Upper lobe of left lung (tissue), 6 donors: ENCODE measurements around the gene AS3MT. TPM values are rescaled to one million over a fixed set of nuclear protein-coding genes. Genes with fewer than 3 reads are reported as not detected.

Source experiments
- ATAC-seq, 2 donors: fragments of 200-7000 bp; cut with Tn5 transposase; one replicate each; pipeline ENCODE4 v1.9.1; 2022; ENCODE audit warnings: mild to moderate bottlenecking in 2 of 2, moderate library complexity in 2 of 2; ENCODE audit not compliant: low FRiP score in 2 of 2
- DNase-seq, 2 donors: peaks; one replicate each; pipeline ENCODE4 v3.0.0-alpha.2; 2019 to 2020
- H3K27ac ChIP-seq, 4 donors: fragments of 200-600 bp; sonication (generic); one replicate each; pipeline ENCODE4 v1.5.1; 2016 to 2019
- H3K27me3 ChIP-seq, 4 donors: fragments of 200-600 bp; sonication (generic); one replicate each; pipeline ENCODE4 v1.5.1; 2017 to 2019
- H3K36me3 ChIP-seq, 4 donors: fragments of 200-600 bp; sonication (generic); one replicate each; pipeline ENCODE4 v1.5.1; 2016 to 2019
- H3K4me1 ChIP-seq, 4 donors: fragments of 200-600 bp; sonication (generic); one replicate each; pipeline ENCODE4 v1.5.1; 2018 to 2019
- H3K4me3 ChIP-seq, 4 donors: fragments of 200-600 bp; sonication (generic); one replicate each; pipeline ENCODE4 v1.5.1; 2017 to 2019; ENCODE audit warnings: mild to moderate bottlenecking in 2 of 4, moderate library complexity in 1 of 4
- H3K9me3 ChIP-seq, 4 donors: fragments of 200-600 bp; sonication (generic); one replicate each; pipeline ENCODE4 v1.5.1; 2018 to 2019
- EP300 ChIP-seq, 4 donors: sonication (generic); formaldehyde crosslinking; IDR thresholded peaks; one replicate each; pipeline ENCODE4 v1.5.1; 2017; ENCODE audit warnings: antibody characterized with exemption in 4 of 4, control low read depth in 2 of 4
- POLR2A ChIP-seq, 4 donors: fragments of 450-650 bp; IDR thresholded peaks; one replicate each; pipeline ENCODE4 v1.5.1; 2016 to 2017; ENCODE audit warnings: antibody characterized with exemption in 4 of 4, mild to moderate bottlenecking in 2 of 4
- POLR2AphosphoS5 ChIP-seq, 2 donors: sonication (generic); formaldehyde crosslinking; IDR thresholded peaks; one replicate each; pipeline ENCODE4 v1.5.1; 2017; ENCODE audit warnings: antibody characterized with exemption in 2 of 2
- WGBS, 2 donors: methylation state at CpG; one replicate each; pipeline ENCODE4 v1.1.5; 2017 to 2018; 5-methylcytosine and 5-hydroxymethylcytosine counted together
- total RNA-seq, 6 donors: library from RNA; depleted of rRNA in 4 of 6; stranded (reverse); fragments of >200 nt in 4 of 6; gene quantifications; one replicate each; pipeline versions ENCODE4 v1.1.0 to v1.2.1, GENCODE V29; 2016 to 2021
- TF ChIP-seq, protein P1 (sequence below), 6 experiments: fragments of 450-650 bp in 4 of 6; fragments of 200-600 bp in 2 of 6; sonication (generic) in 2 of 6; IDR thresholded peaks; one replicate each; pipeline ENCODE4 v1.5.1; 2016 to 2019; ENCODE audit warnings: antibody characterized with exemption in 6 of 6
- donor health status: DM: no; HTN: no; CAD: no; lungs with moderate emphysema.
- donor health status: DM: no; HTN: yes; CAD: no; lungs with severe emphysema.

The AS3MT gene
- total RNA-seq, 6 donors from 2014 or later: 1.7 to 4.9 (median 2.3) TPM

DNA sequence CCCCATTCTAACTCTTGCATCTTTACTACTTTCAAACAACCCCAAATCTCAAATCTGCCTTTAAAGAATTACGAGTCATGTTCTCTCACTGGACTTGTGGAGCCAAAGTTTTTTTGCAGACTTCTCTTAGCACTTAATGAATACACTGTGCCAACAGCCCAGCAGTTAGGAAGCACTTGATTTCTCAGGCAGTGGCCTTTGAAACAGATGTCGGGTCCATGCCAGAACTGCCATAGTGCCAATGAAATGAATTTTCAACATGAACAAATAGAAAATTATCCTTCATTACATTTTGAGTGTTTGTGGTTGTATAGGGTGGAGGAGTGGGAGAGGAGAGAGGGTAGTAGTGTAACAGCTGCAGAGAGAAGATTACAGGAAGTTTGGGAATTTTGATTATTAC is 9.4 kb upstream of the AS3MT start:
- Histone ChIP-seq H3K27me3 (no peaks in the 10 kb centered on the region), H3K9me3 (no peaks in the 10 kb centered on the region), H3K27ac (no peak overlapping the region), H3K36me3 (peaks cover 8 to 33% (median 17%) of the 10 kb centered on the region in 4 donors), H3K4me1 (peaks cover 10 to 20% (median 12%) of the 10 kb centered on the region in 4 donors), H3K4me3 (no peak overlapping the region)
- DNase-seq (no peak), ATAC-seq (no peak)
- TF ChIP-seq, protein P1, sequence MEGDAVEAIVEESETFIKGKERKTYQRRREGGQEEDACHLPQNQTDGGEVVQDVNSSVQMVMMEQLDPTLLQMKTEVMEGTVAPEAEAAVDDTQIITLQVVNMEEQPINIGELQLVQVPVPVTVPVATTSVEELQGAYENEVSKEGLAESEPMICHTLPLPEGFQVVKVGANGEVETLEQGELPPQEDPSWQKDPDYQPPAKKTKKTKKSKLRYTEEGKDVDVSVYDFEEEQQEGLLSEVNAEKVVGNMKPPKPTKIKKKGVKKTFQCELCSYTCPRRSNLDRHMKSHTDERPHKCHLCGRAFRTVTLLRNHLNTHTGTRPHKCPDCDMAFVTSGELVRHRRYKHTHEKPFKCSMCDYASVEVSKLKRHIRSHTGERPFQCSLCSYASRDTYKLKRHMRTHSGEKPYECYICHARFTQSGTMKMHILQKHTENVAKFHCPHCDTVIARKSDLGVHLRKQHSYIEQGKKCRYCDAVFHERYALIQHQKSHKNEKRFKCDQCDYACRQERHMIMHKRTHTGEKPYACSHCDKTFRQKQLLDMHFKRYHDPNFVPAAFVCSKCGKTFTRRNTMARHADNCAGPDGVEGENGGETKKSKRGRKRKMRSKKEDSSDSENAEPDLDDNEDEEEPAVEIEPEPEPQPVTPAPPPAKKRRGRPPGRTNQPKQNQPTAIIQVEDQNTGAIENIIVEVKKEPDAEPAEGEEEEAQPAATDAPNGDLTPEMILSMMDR (IDR thresholded peaks at IDR 0.05): no peak
- no peak for TF ChIP-seq EP300 (IDR thresholded peaks at IDR 0.05)
- no peak for TF ChIP-seq POLR2AphosphoS5 (IDR thresholded peaks at IDR 0.05)
- TF ChIP-seq POLR2A (IDR thresholded peaks at IDR 0.05): no peak
- WGBS, 2 donors: 63 to 67% methylated on average over 2 of the region's 2 CpGs

DNA sequence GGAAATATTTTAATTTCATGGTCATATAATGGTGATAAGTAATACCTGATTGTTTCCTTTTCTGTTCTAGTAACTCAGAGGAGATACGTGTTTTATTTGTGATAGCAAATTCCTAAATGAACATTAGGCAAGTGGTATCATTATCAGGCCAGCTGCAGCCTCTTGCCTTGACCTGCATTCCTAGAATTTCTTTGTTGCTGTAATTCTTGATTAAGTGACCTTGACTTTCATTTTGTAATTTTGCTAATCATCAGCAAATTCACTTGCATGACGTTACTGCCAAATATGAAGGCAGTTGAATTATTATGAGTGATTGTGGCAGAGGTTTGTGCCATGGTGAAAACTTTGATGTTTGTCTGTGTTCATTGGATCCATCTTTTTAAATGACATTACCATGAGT is 5.6 kb upstream of the AS3MT start:
- no peaks in the 10 kb centered on the region for H3K9me3 ChIP-seq
- no peak overlapping the region for H3K27ac ChIP-seq
- no peak overlapping the region for H3K4me3 ChIP-seq
- H3K27me3 ChIP-seq: no peaks in the 10 kb centered on the region
- ATAC-seq (no peak), DNase-seq (no peak)
- no peaks in the 10 kb centered on the region for H3K4me1 ChIP-seq
- 67 to 72% methylated on average over 2 of the region's 2 CpGs for WGBS, 2 donors
- TF ChIP-seq EP300 (IDR thresholded peaks at IDR 0.05): no peak
- no peak for TF ChIP-seq POLR2A (IDR thresholded peaks at IDR 0.05)
- TF ChIP-seq POLR2AphosphoS5 (IDR thresholded peaks at IDR 0.05): no peak
- TF ChIP-seq, protein P1 (IDR thresholded peaks at IDR 0.05): no peak
- peaks cover 8 to 33% (median 19%) of the 10 kb centered on the region in 4 donors for H3K36me3 ChIP-seq

DNA sequence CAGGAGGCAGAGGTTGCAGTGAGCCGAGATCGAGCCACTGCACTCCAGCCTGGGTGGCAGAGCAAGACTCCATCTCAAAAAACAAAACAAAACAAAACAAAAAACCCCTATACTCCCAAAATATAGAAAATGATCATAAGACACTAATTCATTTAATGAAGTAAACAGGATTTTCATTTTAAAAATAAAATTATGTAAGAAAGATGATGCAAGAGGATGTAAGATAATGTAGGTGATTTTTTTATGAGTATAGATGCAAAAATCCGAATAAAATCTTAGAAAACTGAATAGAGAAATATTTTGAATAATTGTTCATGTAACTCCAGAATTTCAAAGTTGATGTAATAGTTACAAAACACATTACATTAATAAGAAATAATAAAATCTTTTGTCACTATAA is 3.6 kb upstream of the AS3MT start:
- TF ChIP-seq, protein P1 (IDR thresholded peaks at IDR 0.05): no peak
- TF ChIP-seq POLR2AphosphoS5 (IDR thresholded peaks at IDR 0.05) (no peak), POLR2A (IDR thresholded peaks at IDR 0.05) (no peak), EP300 (IDR thresholded peaks at IDR 0.05) (no peak)
- no peak for ATAC-seq
- Histone ChIP-seq H3K27ac (no peak overlapping the region), H3K4me3 (no peak overlapping the region), H3K36me3 (peaks cover 8 to 30% (median 16%) of the 10 kb centered on the region in 4 donors), H3K27me3 (no peaks in the 10 kb centered on the region), H3K4me1 (peaks cover 4 to 15% (median 11%) of the 10 kb centered on the region in 4 donors), H3K9me3 (no peaks in the 10 kb centered on the region)
- WGBS, 2 donors: 87 to 91% methylated on average over 3 of the region's 3 CpGs
- DNase-seq: no peak

DNA sequence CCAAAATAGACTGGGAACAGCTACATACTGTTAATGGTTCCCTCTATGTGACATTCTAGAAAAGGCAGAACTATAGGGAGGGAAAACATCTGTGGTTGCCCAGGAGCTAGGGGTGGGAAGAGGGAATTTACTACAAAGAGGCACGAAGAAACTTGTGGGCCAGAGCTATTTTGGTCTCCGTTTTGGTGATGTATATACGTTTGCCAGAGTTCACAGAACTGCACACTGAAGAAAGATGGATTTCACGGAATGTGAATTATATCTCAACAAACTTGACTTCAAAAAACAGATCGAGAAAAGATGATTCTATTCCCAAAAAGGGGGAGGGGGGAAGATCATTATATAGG is 386 bp upstream of the AS3MT start:
- no peaks in the 10 kb centered on the region for H3K9me3 ChIP-seq
- H3K27ac ChIP-seq: peak overlapping the region in 2 of 4 donors; percentile 38 to 64
- DNase-seq: no peak
- no peak for ATAC-seq
- peak overlapping the region in 3 of 4 donors; percentile 47 to 64 (median 62) for H3K4me3 ChIP-seq
- 38 to 47% methylated on average over 5 of the region's 5 CpGs for WGBS, 2 donors
- H3K4me1 ChIP-seq: peaks cover 4 to 15% (median 11%) of the 10 kb centered on the region in 4 donors
- no peak for TF ChIP-seq POLR2A (IDR thresholded peaks at IDR 0.05)
- TF ChIP-seq, protein P1 (IDR thresholded peaks at IDR 0.05): no peak
- no peak for TF ChIP-seq EP300 (IDR thresholded peaks at IDR 0.05)
- no peak for TF ChIP-seq POLR2AphosphoS5 (IDR thresholded peaks at IDR 0.05)
- H3K27me3 ChIP-seq: no peaks in the 10 kb centered on the region
- peaks cover 0 to 4% (median 1%) of the 10 kb centered on the region in 4 donors for H3K36me3 ChIP-seq

DNA sequence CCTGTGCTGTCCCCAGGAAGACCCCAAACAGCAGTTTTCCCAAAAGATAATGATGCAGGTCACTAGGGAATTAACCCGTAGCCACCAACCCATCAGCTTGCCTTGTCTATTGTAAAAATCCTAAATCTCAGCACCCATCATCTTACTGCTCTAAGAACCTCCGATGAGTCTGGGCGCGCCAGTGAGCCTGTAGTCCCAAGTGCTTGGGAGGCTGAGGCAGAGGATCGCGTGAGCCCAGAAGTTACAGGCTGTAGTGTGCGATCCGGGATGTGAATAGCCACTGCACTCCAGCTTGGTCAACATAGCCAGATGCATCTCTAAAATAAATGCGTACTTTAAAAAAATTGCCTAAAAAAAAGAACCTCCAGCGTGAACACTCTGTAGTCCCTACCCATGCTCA is 951 bp downstream of the AS3MT start:
- no peak for DNase-seq
- 91 to 94% methylated on average over 10 of the region's 10 CpGs for WGBS, 2 donors
- peaks cover 4 to 15% (median 11%) of the 10 kb centered on the region in 4 donors for H3K4me1 ChIP-seq
- H3K36me3 ChIP-seq: peaks cover 0 to 4% (median 0%) of the 10 kb centered on the region in 4 donors
- H3K9me3 ChIP-seq: no peaks in the 10 kb centered on the region
- TF ChIP-seq POLR2AphosphoS5 (IDR thresholded peaks at IDR 0.05) (no peak), POLR2A (IDR thresholded peaks at IDR 0.05) (no peak), EP300 (IDR thresholded peaks at IDR 0.05) (no peak)
- TF ChIP-seq, protein P1 (IDR thresholded peaks at IDR 0.05): no peak
- H3K4me3 ChIP-seq: peak overlapping the region in 3 of 4 donors; percentile 47 to 64 (median 62)
- H3K27ac ChIP-seq: no peak overlapping the region
- peak in 1 of 2 donors; percentile 10 for ATAC-seq
- no peaks in the 10 kb centered on the region for H3K27me3 ChIP-seq
